Naive B cell (primary cell): ENCODE data around the gene CCDC141. TPM values are rescaled to one million over a fixed set of nuclear protein-coding genes. Genes with fewer than 3 reads are reported as not detected.
A peak's percentile ranks its signal among the peaks of the same experiment; 100 is the strongest.
"Not testable (repeated sequence)": the region's sequence is repeated elsewhere in the genome, so short reads cannot be mapped to it uniquely, and the experiment has no call there.

Source experiments
- ATAC-seq, 2 donors: fragments of 150-1000 bp; cut with Tn5 transposase; 2 replicates each; pipeline ENCODE4 v1.10.0; 2021; ENCODE audit warnings: low read depth in 2 of 2, mild to moderate bottlenecking in 2 of 2, moderate library complexity in 2 of 2
- DNase-seq: peaks from one replicate; pipeline ENCODE4 v3.0.0; 2022
- H3K27ac Mint-ChIP-seq, 6 donors: one replicate each; pipeline ENCODE4 v1.8.0; 2020 to 2022; ENCODE audit warnings: mild to moderate bottlenecking in 6 of 6, mixed read lengths in 6 of 6, moderate library complexity in 5 of 6, inconsistent platforms in 2 of 6
- H3K27me3 Mint-ChIP-seq, 3 donors: one replicate each; pipeline ENCODE4 v1.8.0; 2021 to 2022; ENCODE audit warnings: mixed read lengths in 3 of 3, mild to moderate bottlenecking in 1 of 3
- H3K36me3 Mint-ChIP-seq, 2 donors: one replicate each; pipeline ENCODE4 v1.8.0; 2020 to 2022; ENCODE audit warnings: mixed read lengths in 2 of 2, inconsistent platforms in 1 of 2, mild to moderate bottlenecking in 1 of 2
- H3K4me1 Mint-ChIP-seq, 3 donors: one replicate each; pipeline ENCODE4 v1.8.0; 2020 to 2022; ENCODE audit warnings: mixed read lengths in 3 of 3, inconsistent platforms in 1 of 3, mild to moderate bottlenecking in 1 of 3, moderate library complexity in 1 of 3
- H3K4me3 Mint-ChIP-seq, 8 donors: one replicate each; pipeline ENCODE4 v1.8.0; 2020 to 2022; ENCODE audit warnings: mild to moderate bottlenecking in 8 of 8, mixed read lengths in 8 of 8, moderate library complexity in 8 of 8, inconsistent platforms in 2 of 8
- H3K9me3 Mint-ChIP-seq, 7 donors: one replicate each; pipeline ENCODE4 v1.8.0; 2020 to 2022; ENCODE audit warnings: mixed read lengths in 7 of 7, mild to moderate bottlenecking in 5 of 7, inconsistent platforms in 2 of 7, moderate library complexity in 1 of 7
- polyA plus RNA-seq, 6 donors: library from polyadenylated mRNA; unstranded; fragments of 300-500 nt; fragmentation: Illumina TruSeq; gene quantifications; one replicate each; pipeline ENCODE4 v1.2.3, GENCODE V29; 2021; ENCODE audit warnings: low read depth in 6 of 6

Gene CCDC141
- polyA plus RNA-seq, 6 donors from 2014 or later, result 3.3 to 20.1 (median 7.5) TPM

GRCh38 chr2:178993788-178994187 is 56.1 kb downstream of the CCDC141 start:
- Mint-ChIP-seq H3K4me1 (peaks cover 16 to 33% (median 29%) of the 10 kb centered on the region in 3 donors), H3K27me3 (no peaks in the 10 kb centered on the region), H3K4me3 (peak overlapping the region in 2 of 8 donors; percentile 34 to 70), H3K36me3 (peaks cover 8% of the 10 kb centered on the region in 2 donors), H3K9me3 (peaks cover 0 to 12% (median 3%) of the 10 kb centered on the region in 7 donors), H3K27ac (no peak overlapping the region)
- ATAC-seq (no peak), DNase-seq (no peak)

- Mint-ChIP-seq H3K9me3 (peaks cover 0 to 12% (median 3%) of the 10 kb centered on the region in 7 donors), H3K27ac (peak overlapping the region in 1 of 6 donors; percentile 49), H3K4me1 (peaks cover 9 to 25% (median 19%) of the 10 kb centered on the region in 3 donors)
- not testable (repeated sequence) for H3K4me3 Mint-ChIP-seq, H3K36me3 Mint-ChIP-seq, H3K27me3 Mint-ChIP-seq, ATAC-seq, DNase-seq
Measured at GRCh38 chr2:178992719-178993118, 57.2 kb downstream of the CCDC141 start.

GRCh38 chr2:178990533-178991241 is 59.2 kb downstream of the CCDC141 start:
- Mint-ChIP-seq H3K27me3 (no peaks in the 10 kb centered on the region), H3K9me3 (peaks cover 0 to 12% (median 5%) of the 10 kb centered on the region in 7 donors), H3K4me1 (peaks cover 7 to 18% (median 12%) of the 10 kb centered on the region in 3 donors), H3K27ac (peak overlapping the region in 5 of 6 donors; percentile 5 to 68 (median 33)), H3K4me3 (peak overlapping the region in 7 of 8 donors; percentile 13 to 74 (median 59)), H3K36me3 (peaks cover 8% of the 10 kb centered on the region in 2 donors)
- ATAC-seq (peak in 1 of 2 donors; percentile 63), DNase-seq (no peak)

GRCh38 chr2:178989424-178989823 is 60.5 kb downstream of the CCDC141 start:
- ATAC-seq, DNase-seq, H3K27me3 Mint-ChIP-seq, H3K27ac Mint-ChIP-seq, H3K36me3 Mint-ChIP-seq, H3K9me3 Mint-ChIP-seq: not testable (repeated sequence)
- H3K4me3 Mint-ChIP-seq, result peak overlapping the region in 1 of 8 donors; percentile 47
- peaks cover 7 to 18% (median 12%) of the 10 kb centered on the region in 3 donors for H3K4me1 Mint-ChIP-seq

- H3K4me3 Mint-ChIP-seq, H3K36me3 Mint-ChIP-seq, H3K4me1 Mint-ChIP-seq, H3K27me3 Mint-ChIP-seq, H3K9me3 Mint-ChIP-seq, ATAC-seq, DNase-seq: not testable (repeated sequence)
- peak overlapping the region in 1 of 6 donors; percentile 4 for H3K27ac Mint-ChIP-seq
Measured at GRCh38 chr2:178982652-178983051, 67.3 kb downstream of the CCDC141 start.

- Mint-ChIP-seq H3K4me3 (no peak overlapping the region), H3K27me3 (no peaks in the 10 kb centered on the region), H3K9me3 (peaks cover 0 to 5% (median 0%) of the 10 kb centered on the region in 7 donors), H3K36me3 (peaks cover 0 to 7% of the 10 kb centered on the region in 2 donors), H3K4me1 (no peaks in the 10 kb centered on the region), H3K27ac (peak overlapping the region in 1 of 6 donors; percentile 28)
- no peak for DNase-seq
- no peak for ATAC-seq
Measured at GRCh38 chr2:178980815-178981214, 69.1 kb downstream of the CCDC141 start.

- H3K9me3 Mint-ChIP-seq, result peaks cover 0 to 5% (median 0%) of the 10 kb centered on the region in 7 donors
- DNase-seq, result no peak
- H3K4me1 Mint-ChIP-seq, result no peaks in the 10 kb centered on the region
- no peaks in the 10 kb centered on the region for H3K27me3 Mint-ChIP-seq
- H3K4me3 Mint-ChIP-seq, result no peak overlapping the region
- H3K27ac Mint-ChIP-seq, result peak overlapping the region in 1 of 6 donors; percentile 77
- H3K36me3 Mint-ChIP-seq, result peaks cover 0 to 7% of the 10 kb centered on the region in 2 donors
- ATAC-seq, result no peak
Measured at GRCh38 chr2:178978667-178979066, 71.3 kb downstream of the CCDC141 start.

- peaks cover 0 to 5% (median 0%) of the 10 kb centered on the region in 7 donors for H3K9me3 Mint-ChIP-seq
- no peak overlapping the region for H3K27ac Mint-ChIP-seq
Measured at GRCh38 chr2:178976351-178976750, 73.6 kb downstream of the CCDC141 start.

GRCh38 chr2:178962805-178963433 is 87.0 kb downstream of the CCDC141 start:
- H3K36me3 Mint-ChIP-seq, result no peaks in the 10 kb centered on the region
- peak; percentile 23 for DNase-seq
- no peak overlapping the region for H3K4me3 Mint-ChIP-seq
- H3K4me1 Mint-ChIP-seq, result peaks cover 0 to 5% (median 0%) of the 10 kb centered on the region in 3 donors
- no peak overlapping the region for H3K27ac Mint-ChIP-seq
- no peaks in the 10 kb centered on the region for H3K27me3 Mint-ChIP-seq
- no peaks in the 10 kb centered on the region for H3K9me3 Mint-ChIP-seq
- peak; percentile 68 to 87 for ATAC-seq

More at GRCh38 chr2:178976351-178976750, 73.6 kb downstream of the CCDC141 start:
- Mint-ChIP-seq H3K36me3 (peaks cover 0 to 7% of the 10 kb centered on the region in 2 donors), H3K27me3 (no peaks in the 10 kb centered on the region), H3K4me3 (no peak overlapping the region), H3K4me1 (no peaks in the 10 kb centered on the region)
- ATAC-seq, result no peak
- DNase-seq, result no peak

GRCh38 chr2:178962152-178962551 is 87.8 kb downstream of the CCDC141 start:
- ATAC-seq, result no peak
- Mint-ChIP-seq H3K36me3 (no peaks in the 10 kb centered on the region), H3K9me3 (no peaks in the 10 kb centered on the region), H3K27ac (no peak overlapping the region), H3K4me3 (no peak overlapping the region), H3K4me1 (peaks cover 0 to 5% (median 0%) of the 10 kb centered on the region in 3 donors), H3K27me3 (no peaks in the 10 kb centered on the region)
- no peak for DNase-seq

- peaks cover 0 to 5% (median 0%) of the 10 kb centered on the region in 3 donors for H3K4me1 Mint-ChIP-seq
- H3K9me3 Mint-ChIP-seq, result no peaks in the 10 kb centered on the region
- no peak overlapping the region for H3K4me3 Mint-ChIP-seq
- H3K27ac Mint-ChIP-seq, result no peak overlapping the region
- DNase-seq, result no peak
- no peaks in the 10 kb centered on the region for H3K27me3 Mint-ChIP-seq
- no peaks in the 10 kb centered on the region for H3K36me3 Mint-ChIP-seq
- no peak for ATAC-seq
Measured at GRCh38 chr2:178954049-178954448, 95.9 kb downstream of the CCDC141 start.

- Mint-ChIP-seq H3K36me3 (peaks cover 10 to 11% of the 10 kb centered on the region in 2 donors), H3K27me3 (no peaks in the 10 kb centered on the region), H3K27ac (no peak overlapping the region), H3K4me1 (peaks cover 0 to 5% (median 0%) of the 10 kb centered on the region in 3 donors), H3K9me3 (peaks cover 4 to 10% (median 8%) of the 10 kb centered on the region in 7 donors), H3K4me3 (peak overlapping the region in 1 of 8 donors; percentile 47)
- no peak for ATAC-seq
- DNase-seq, result no peak
Measured at GRCh38 chr2:178951266-178952006, 98.5 kb downstream of the CCDC141 start.

- Mint-ChIP-seq H3K4me1 (peaks cover 0 to 5% (median 0%) of the 10 kb centered on the region in 3 donors), H3K27ac (peak overlapping the region in 1 of 6 donors; percentile 88), H3K4me3 (no peak overlapping the region), H3K9me3 (peaks cover 4 to 10% (median 8%) of the 10 kb centered on the region in 7 donors), H3K27me3 (no peaks in the 10 kb centered on the region), H3K36me3 (peaks cover 10 to 11% of the 10 kb centered on the region in 2 donors)
- DNase-seq, result no peak
- no peak for ATAC-seq
Measured at GRCh38 chr2:178949584-178949983, 100.4 kb downstream of the CCDC141 start.
